Endometrial microvascular endothelial cells (primary cell): Measurements from ENCODE around the gene SUN5. TPM values are rescaled to one million over a fixed set of nuclear protein-coding genes. Genes with fewer than 3 reads are reported as not detected.
"Not testable (repeated sequence)": the region's sequence is repeated elsewhere in the genome, so short reads cannot be mapped to it uniquely, and the experiment has no call there.

ENCODE experiments used
- in situ Hi-C: cut with HindIII; loops from 2 replicates; pipeline ENCODE4 v1.10.0; 2017; ENCODE audit warnings: low sequenced_read_pairs, low pct_unique_long_range_greater_than_20kb; ENCODE audit errors: inconsistent ontology term
- total RNA-seq: library from RNA; depleted of rRNA; stranded (reverse); fragments of >200 nt; gene quantifications from one replicate; pipeline ENCODE4 v1.2.3, GENCODE V29; 2015; ENCODE audit errors: inconsistent ontology term

Gene SUN5
- total RNA-seq, 1 donor from 2014 or later, result not detected

- in situ Hi-C loops, result no loop called here
Measured at GRCh38 chr20:32970115-32970972, 33.9 kb downstream of the SUN5 start.

DNA sequence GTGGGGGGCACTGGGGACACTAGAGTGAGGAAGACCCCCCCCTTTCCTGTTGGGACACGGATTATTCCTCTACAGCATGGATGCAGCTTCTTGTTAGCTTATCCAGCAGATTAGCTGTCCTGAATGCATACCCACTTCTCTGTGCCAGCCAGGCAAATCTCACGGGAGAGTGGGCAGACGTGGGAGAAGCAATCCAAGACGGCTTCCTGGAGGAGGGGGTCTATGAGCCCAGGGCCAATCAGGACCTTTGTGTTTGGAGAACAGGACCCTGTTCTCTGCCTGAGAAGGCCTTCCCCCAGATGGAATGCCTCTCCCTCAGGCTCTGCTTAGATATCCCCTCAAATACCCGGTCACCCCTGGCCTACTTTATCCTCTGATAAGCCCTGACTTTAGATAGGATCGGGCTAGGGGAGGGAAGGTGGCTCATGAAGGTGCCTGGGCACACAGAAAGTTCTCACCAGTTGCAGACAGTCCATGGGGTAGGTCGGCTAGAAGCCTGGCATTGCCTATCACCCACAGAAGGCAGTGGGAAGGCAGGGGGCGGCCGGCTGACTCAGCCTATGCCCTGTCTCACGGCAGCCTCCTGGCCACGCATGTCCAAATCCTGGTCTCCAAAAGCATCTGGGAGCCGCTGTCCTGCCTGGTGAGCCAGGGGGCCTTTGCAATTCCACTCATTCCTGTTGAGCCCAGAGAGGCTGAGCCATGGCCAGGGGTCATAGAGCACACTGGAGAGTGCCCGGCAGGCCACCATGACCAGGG is 34.7 kb downstream of the SUN5 start:
- in situ Hi-C loops, result no loop called here

DNA sequence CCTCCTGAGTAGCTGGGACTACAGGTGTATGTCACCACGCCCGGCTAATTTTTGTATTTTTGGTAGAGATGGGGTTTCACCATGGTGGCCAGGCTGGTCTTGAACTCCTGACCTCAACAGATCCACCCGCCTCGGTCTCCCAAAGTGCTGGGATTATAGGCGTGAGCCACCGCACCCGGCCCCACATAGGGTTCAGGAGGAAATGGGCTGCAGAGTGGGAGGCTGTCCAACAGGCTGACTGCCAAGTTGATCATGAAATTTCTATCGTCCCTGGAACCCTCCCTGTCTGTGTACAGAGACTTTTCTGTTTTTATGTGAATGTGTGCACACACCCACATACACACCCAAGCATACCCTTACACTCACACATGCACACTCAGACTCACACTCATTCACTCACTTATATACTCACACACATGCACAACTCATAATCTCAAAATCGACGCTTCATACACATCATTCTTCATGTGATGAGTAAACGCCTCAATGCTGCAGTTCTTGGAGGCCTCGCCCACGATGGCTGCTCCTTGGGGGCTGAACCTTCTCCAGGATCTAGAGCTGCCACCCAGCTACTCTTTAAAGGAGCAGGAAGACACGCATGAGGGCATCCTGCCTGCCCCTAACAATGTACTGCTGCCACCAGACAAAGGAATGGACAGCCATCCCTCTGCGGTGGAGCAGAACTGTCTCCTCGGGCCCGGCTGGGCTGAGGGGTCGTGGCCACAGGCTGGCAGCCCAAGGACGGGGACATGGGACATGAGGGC is 35.6 kb downstream of the SUN5 start:
- in situ Hi-C loops, result no loop called here

DNA sequence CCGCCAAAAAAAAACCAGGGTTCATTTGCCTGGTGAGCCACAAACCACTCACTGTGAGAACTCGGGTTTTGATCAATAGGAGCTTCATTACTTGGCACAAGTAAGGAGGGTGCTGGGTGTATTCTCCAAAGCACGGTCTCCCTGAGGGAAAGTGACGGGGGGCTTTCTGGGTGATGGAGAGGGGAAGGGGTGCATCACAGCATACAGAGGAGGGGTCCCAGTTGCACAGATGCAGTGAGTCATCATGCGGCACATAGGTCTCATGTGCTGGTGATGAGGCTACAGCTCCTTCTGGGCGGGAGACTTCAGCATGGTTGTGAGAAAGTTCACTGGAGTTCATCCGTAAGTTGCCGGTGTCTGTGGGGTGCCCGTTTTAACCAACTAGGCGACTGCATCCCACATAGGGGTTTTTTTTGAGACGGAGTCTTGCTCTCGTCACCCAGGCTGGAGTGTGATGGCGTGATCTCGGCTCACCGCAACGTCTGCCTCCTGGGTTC is 36.2 kb downstream of the SUN5 start:
- in situ Hi-C loops, result no loop called here

GRCh38 chr20:32966881-32967781 is 37.1 kb downstream of the SUN5 start:
- in situ Hi-C loops, result no loop called here

GRCh38 chr20:32966382-32966781 is 37.9 kb downstream of the SUN5 start:
- in situ Hi-C loops, result no loop called here

GRCh38 chr20:32965581-32966373 is 38.5 kb downstream of the SUN5 start:
- in situ Hi-C loops, result no loop called here

DNA sequence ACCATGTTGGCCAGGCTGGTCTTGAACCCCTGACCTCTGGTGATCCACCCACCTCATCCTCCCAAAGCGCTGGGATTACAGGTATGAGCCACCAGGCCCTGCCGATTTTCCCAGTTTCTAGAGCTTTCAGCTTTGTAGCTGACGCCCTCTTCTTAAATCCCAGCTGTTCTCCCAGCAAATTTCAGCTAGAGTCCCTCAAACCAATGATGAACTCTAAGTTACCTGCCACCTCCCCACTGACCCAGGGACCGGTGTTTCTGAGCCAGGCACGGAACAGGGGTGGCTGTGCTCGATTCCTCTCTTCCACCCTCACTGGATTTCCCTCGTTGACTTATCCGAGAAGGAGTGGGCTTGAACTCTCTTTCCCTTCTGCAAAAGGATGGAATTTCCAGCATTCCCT is 39.1 kb downstream of the SUN5 start:
- in situ Hi-C loops, result no loop called here

GRCh38 chr20:32964575-32964974 is 39.7 kb downstream of the SUN5 start:
- in situ Hi-C loops, result no loop called here

DNA sequence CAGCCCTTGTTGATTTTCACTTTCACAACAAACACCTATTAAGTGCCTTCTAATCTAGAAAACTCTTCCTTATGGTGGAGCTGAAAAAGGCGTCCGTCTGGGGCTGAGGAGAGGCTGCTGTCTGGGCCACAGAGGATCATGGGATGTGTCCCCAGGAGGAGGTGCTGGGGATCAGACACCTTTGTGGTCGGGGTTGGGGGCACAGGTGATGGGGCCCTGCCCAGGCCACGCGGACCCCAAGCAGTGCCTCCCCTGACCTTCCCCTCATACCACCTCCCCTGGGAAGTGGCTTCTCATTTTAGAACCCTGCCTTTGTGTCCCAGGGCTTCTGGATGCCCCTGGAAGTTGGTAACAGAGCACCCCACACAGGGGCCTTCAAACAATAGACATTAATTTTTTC is 41.1 kb downstream of the SUN5 start:
- in situ Hi-C loops, result no loop called here

- in situ Hi-C loops, result not testable (repeated sequence)
Measured at GRCh38 chr20:32962646-32963045, 41.6 kb downstream of the SUN5 start.

GRCh38 chr20:32962053-32962452 is 42.2 kb downstream of the SUN5 start:
- in situ Hi-C loops, result no loop called here

GRCh38 chr20:32960849-32961731 is 43.1 kb downstream of the SUN5 start:
- in situ Hi-C loops, result no loop called here

DNA sequence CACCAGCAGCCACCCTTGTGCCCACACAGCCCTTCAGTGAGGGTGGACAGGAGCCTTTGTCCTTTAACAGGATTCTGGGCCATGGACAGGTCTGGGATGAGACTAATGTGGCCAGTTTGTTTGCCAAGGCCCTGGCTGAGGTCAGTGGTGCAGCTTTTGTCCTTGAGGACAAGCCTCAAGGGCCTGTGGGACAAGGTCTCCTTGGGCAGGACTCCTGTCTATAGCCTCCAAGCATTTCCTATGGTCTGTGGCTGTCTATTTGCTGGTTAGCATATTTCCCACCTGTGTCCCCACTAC is 44.1 kb downstream of the SUN5 start:
- in situ Hi-C loops, result no loop called here

- in situ Hi-C loops, result no loop called here
Measured at GRCh38 chr20:32959351-32960221, 44.6 kb downstream of the SUN5 start.

DNA sequence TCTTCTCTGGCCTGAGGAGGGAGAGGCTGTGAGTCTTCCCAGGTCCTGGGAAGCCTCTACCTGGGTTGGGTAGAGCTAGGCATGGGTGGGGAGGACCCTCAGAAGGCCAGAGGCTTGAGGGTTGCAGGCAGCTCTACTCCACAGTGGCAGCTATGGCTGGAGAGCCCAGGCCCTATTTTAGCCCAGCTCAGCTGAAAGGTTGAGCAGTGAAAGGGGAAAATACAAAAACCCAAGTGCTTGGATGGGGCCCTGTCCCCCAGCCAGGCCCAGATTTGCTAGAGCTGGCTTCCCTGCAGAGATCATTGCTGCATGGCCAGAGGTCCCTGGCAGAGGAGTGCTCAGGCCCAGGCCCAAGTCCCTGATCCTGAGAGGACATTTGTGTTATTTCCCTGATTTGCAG is 45.7 kb downstream of the SUN5 start:
- in situ Hi-C loops, result no loop called here
